Measurements from ENCODE around the gene UNC119.
A peak's percentile ranks its signal among the peaks of the same experiment; 100 is the strongest.

UNC119 gene

GRCh38 chr17:28563475-28563874 lies 11.1 kb upstream of the UNC119 start:
- H3K4me3 ChIP-seq (replicated peaks; ENCODE audit: low read depth, low read length) = no peak overlapping the region
- DNase-seq (ENCODE audit: extremely low read depth, low read depth) = no peak
- TF ChIP-seq CTCF (IDR thresholded peaks at IDR 0.05; ENCODE audit: low read depth, low read length, missing control alignments) = no peak

GRCh38 chr17:28555022-28555421 lies 2.6 kb upstream of the UNC119 start:
- no peak overlapping the region for H3K4me3 ChIP-seq (replicated peaks; ENCODE audit: low read depth, low read length)
- DNase-seq (ENCODE audit: extremely low read depth, low read depth) = no peak
- TF ChIP-seq CTCF (IDR thresholded peaks at IDR 0.05; ENCODE audit: low read depth, low read length, missing control alignments) = no peak

- no peak overlapping the region for H3K4me3 ChIP-seq (replicated peaks; ENCODE audit: low read depth, low read length)
- no peak for DNase-seq (ENCODE audit: extremely low read depth, low read depth)
- TF ChIP-seq CTCF (IDR thresholded peaks at IDR 0.05; ENCODE audit: low read depth, low read length, missing control alignments) = no peak
Measured at GRCh38 chr17:28554565-28554964, 2.1 kb upstream of the UNC119 start.

GRCh38 chr17:28553000-28553505 lies 629 bp upstream of the UNC119 start:
- no peak for TF ChIP-seq CTCF (IDR thresholded peaks at IDR 0.05; ENCODE audit: low read depth, low read length, missing control alignments)
- H3K4me3 ChIP-seq (replicated peaks; ENCODE audit: low read depth, low read length) = no peak overlapping the region
- DNase-seq (ENCODE audit: extremely low read depth, low read depth) = no peak

GRCh38 chr17:28551421-28552175 lies 826 bp downstream of the UNC119 start:
- no peak for TF ChIP-seq CTCF (IDR thresholded peaks at IDR 0.05; ENCODE audit: low read depth, low read length, missing control alignments)
- DNase-seq (ENCODE audit: extremely low read depth, low read depth) = no peak
- peak overlapping the region; percentile 63 for H3K4me3 ChIP-seq (replicated peaks; ENCODE audit: low read depth, low read length)

GRCh38 chr17:28550858-28551257 lies 1.6 kb downstream of the UNC119 start:
- TF ChIP-seq CTCF (IDR thresholded peaks at IDR 0.05; ENCODE audit: low read depth, low read length, missing control alignments) = no peak
- no peak overlapping the region for H3K4me3 ChIP-seq (replicated peaks; ENCODE audit: low read depth, low read length)
- DNase-seq (ENCODE audit: extremely low read depth, low read depth) = no peak

Data from HFF-Myc (cell line).